Measurements from ENCODE around the gene HOXA3.

HOXA3 gene

GRCh38 chr7:27129729-27130539 lies 22.4 kb downstream of the HOXA3 start:
- no peak for DNase-seq (ENCODE audit: low read depth in 2 of 2)

- no peak for DNase-seq (ENCODE audit: low read depth in 2 of 2)
Measured at GRCh38 chr7:27128776-27129728, 23.3 kb downstream of the HOXA3 start.

GRCh38 chr7:27128034-27128433 lies 24.3 kb downstream of the HOXA3 start:
- DNase-seq (ENCODE audit: low read depth in 2 of 2): no peak

- DNase-seq (ENCODE audit: low read depth in 2 of 2): no peak
Measured at GRCh38 chr7:27126596-27127327, 25.6 kb downstream of the HOXA3 start.

- no peak for DNase-seq (ENCODE audit: low read depth in 2 of 2)
Measured at GRCh38 chr7:27125986-27126394, 26.4 kb downstream of the HOXA3 start.

- no peak for DNase-seq (ENCODE audit: low read depth in 2 of 2)
Measured at GRCh38 chr7:27124902-27125689, 27.3 kb downstream of the HOXA3 start.

- DNase-seq (ENCODE audit: low read depth in 2 of 2): no peak
Measured at GRCh38 chr7:27124096-27124901, 28.1 kb downstream of the HOXA3 start.

GRCh38 chr7:27123477-27124053 lies 28.8 kb downstream of the HOXA3 start:
- DNase-seq (ENCODE audit: low read depth in 2 of 2): no peak

GRCh38 chr7:27123007-27123476 lies 29.3 kb downstream of the HOXA3 start:
- DNase-seq (ENCODE audit: low read depth in 2 of 2): no peak

GRCh38 chr7:27122077-27122910 lies 30.1 kb downstream of the HOXA3 start:
- DNase-seq (ENCODE audit: low read depth in 2 of 2): no peak

- no peak for DNase-seq (ENCODE audit: low read depth in 2 of 2)
Measured at GRCh38 chr7:27121684-27122076, 30.7 kb downstream of the HOXA3 start.

- no peak for DNase-seq (ENCODE audit: low read depth in 2 of 2)
Measured at GRCh38 chr7:27119412-27119911, 32.9 kb downstream of the HOXA3 start.

- DNase-seq (ENCODE audit: low read depth in 2 of 2): no peak
Measured at GRCh38 chr7:27118580-27118979, 33.8 kb downstream of the HOXA3 start.

GRCh38 chr7:27117887-27118491 lies 34.4 kb downstream of the HOXA3 start:
- no peak for DNase-seq (ENCODE audit: low read depth in 2 of 2)

- no peak for DNase-seq (ENCODE audit: low read depth in 2 of 2)
Measured at GRCh38 chr7:27116962-27117886, 35.2 kb downstream of the HOXA3 start.

GRCh38 chr7:27116031-27116961 lies 36.1 kb downstream of the HOXA3 start:
- DNase-seq (ENCODE audit: low read depth in 2 of 2): no peak

Measured in stimulated activated CD4-positive, alpha-beta T cell treated with anti-CD3 and anti-CD28 coated beads, Interleukin-12 subunit alpha, Interleukin-12 subunit beta, amount 100 ng/mL, for 24 hours (primary cell).